ENCODE measurements around the gene RALA.

Gene RALA

GRCh38 chr7:39594988-39595620 is 28.3 kb upstream of the RALA start:
- H3K4me1 Mint-ChIP-seq, result no peaks in the 10 kb centered on the region
- no peak overlapping the region for H3K4me3 Mint-ChIP-seq
- H3K9me3 Mint-ChIP-seq, result peaks cover 2% of the 10 kb centered on the region
- H3K27ac Mint-ChIP-seq, result peak overlapping the region in 2 of 3 experiments; percentile 4 to 41
- H3K36me3 Mint-ChIP-seq (ENCODE audit: low read depth), result no peaks in the 10 kb centered on the region
- TF ChIP-seq CTCF (IDR thresholded peaks at IDR 0.05; ENCODE audit: unreplicated experiment in 3 of 3), result no peak
- H3K27me3 Mint-ChIP-seq (ENCODE audit: low read depth), result no peaks in the 10 kb centered on the region

- H3K4me3 Mint-ChIP-seq, result no peak overlapping the region
- H3K9me3 Mint-ChIP-seq, result no peaks in the 10 kb centered on the region
- H3K4me1 Mint-ChIP-seq, result no peaks in the 10 kb centered on the region
- no peaks in the 10 kb centered on the region for H3K36me3 Mint-ChIP-seq (ENCODE audit: low read depth)
- H3K27me3 Mint-ChIP-seq (ENCODE audit: low read depth), result no peaks in the 10 kb centered on the region
- TF ChIP-seq CTCF (IDR thresholded peaks at IDR 0.05; ENCODE audit: unreplicated experiment in 3 of 3), result no peak
- H3K27ac Mint-ChIP-seq, result no peak overlapping the region
Measured at GRCh38 chr7:39602351-39602750, 21.0 kb upstream of the RALA start.

- peaks cover 2% of the 10 kb centered on the region for H3K27me3 Mint-ChIP-seq (ENCODE audit: low read depth)
- H3K27ac Mint-ChIP-seq, result no peak overlapping the region
- H3K4me1 Mint-ChIP-seq, result peaks cover 7% of the 10 kb centered on the region
- no peak overlapping the region for H3K4me3 Mint-ChIP-seq
- H3K9me3 Mint-ChIP-seq, result no peaks in the 10 kb centered on the region
- no peaks in the 10 kb centered on the region for H3K36me3 Mint-ChIP-seq (ENCODE audit: low read depth)
- TF ChIP-seq CTCF (IDR thresholded peaks at IDR 0.05; ENCODE audit: unreplicated experiment in 3 of 3), result no peak
Measured at GRCh38 chr7:39603924-39604323, 19.4 kb upstream of the RALA start.

GRCh38 chr7:39605087-39605486 is 18.3 kb upstream of the RALA start:
- Mint-ChIP-seq H3K27me3 (ENCODE audit: low read depth) (peaks cover 10% of the 10 kb centered on the region), H3K36me3 (ENCODE audit: low read depth) (no peaks in the 10 kb centered on the region), H3K4me1 (peaks cover 17% of the 10 kb centered on the region), H3K27ac (no peak overlapping the region), H3K4me3 (no peak overlapping the region), H3K9me3 (no peaks in the 10 kb centered on the region)
- no peak for TF ChIP-seq CTCF (IDR thresholded peaks at IDR 0.05; ENCODE audit: unreplicated experiment in 3 of 3)

- H3K4me1 Mint-ChIP-seq, result peaks cover 17% of the 10 kb centered on the region
- H3K27ac Mint-ChIP-seq, result no peak overlapping the region
- no peak overlapping the region for H3K4me3 Mint-ChIP-seq
- H3K36me3 Mint-ChIP-seq (ENCODE audit: low read depth), result no peaks in the 10 kb centered on the region
- no peak for TF ChIP-seq CTCF (IDR thresholded peaks at IDR 0.05; ENCODE audit: unreplicated experiment in 3 of 3)
- H3K27me3 Mint-ChIP-seq (ENCODE audit: low read depth), result peaks cover 13% of the 10 kb centered on the region
- H3K9me3 Mint-ChIP-seq, result no peaks in the 10 kb centered on the region
Measured at GRCh38 chr7:39606352-39606751, 17.0 kb upstream of the RALA start.

GRCh38 chr7:39606941-39607340 is 16.4 kb upstream of the RALA start:
- peaks cover 13% of the 10 kb centered on the region for H3K27me3 Mint-ChIP-seq (ENCODE audit: low read depth)
- no peaks in the 10 kb centered on the region for H3K36me3 Mint-ChIP-seq (ENCODE audit: low read depth)
- H3K4me1 Mint-ChIP-seq, result peaks cover 17% of the 10 kb centered on the region
- H3K27ac Mint-ChIP-seq, result no peak overlapping the region
- H3K9me3 Mint-ChIP-seq, result no peaks in the 10 kb centered on the region
- no peak for TF ChIP-seq CTCF (IDR thresholded peaks at IDR 0.05; ENCODE audit: unreplicated experiment in 3 of 3)
- no peak overlapping the region for H3K4me3 Mint-ChIP-seq

All from nephron (organoid).